Skin of body (tissue), 2 donors: ENCODE results near the gene PRCC. TPM values are rescaled to one million over a fixed set of nuclear protein-coding genes. Genes with fewer than 3 reads are reported as not detected.

Experiments
- DNase-seq: peaks from one replicate; lab custom pipeline; 2025; lab: John Stamatoyannopoulos, UW
- total RNA-seq: library from RNA; depleted of rRNA; stranded (reverse); fragments of >200 nt; gene quantifications from one replicate; pipeline ENCODE4 v1.2.3, GENCODE V29; 2014

PRCC gene
- total RNA-seq, 1 donor from 2014 or later = 25.8 TPM

DNA sequence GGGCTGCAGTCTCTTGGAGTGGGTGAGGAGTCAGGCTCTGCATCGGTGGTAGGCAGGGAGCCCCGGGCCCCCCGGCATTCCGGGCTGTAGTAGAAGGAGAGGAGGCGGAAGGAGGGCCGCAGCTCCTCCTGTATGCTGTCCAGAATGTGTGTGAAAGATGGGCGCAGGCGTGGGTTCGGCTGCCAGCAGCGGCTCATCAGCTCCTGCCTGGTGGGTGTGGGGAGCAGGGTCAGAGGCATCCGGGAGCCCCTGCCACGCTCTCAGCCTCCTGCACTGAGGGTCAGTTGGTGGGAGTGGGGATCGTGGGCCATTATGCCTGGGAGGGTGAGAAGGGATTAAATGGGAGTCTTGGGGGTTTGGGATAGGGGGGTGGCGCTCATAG lies 73.6 kb downstream of the PRCC start:
- DNase-seq = no peak

DNA sequence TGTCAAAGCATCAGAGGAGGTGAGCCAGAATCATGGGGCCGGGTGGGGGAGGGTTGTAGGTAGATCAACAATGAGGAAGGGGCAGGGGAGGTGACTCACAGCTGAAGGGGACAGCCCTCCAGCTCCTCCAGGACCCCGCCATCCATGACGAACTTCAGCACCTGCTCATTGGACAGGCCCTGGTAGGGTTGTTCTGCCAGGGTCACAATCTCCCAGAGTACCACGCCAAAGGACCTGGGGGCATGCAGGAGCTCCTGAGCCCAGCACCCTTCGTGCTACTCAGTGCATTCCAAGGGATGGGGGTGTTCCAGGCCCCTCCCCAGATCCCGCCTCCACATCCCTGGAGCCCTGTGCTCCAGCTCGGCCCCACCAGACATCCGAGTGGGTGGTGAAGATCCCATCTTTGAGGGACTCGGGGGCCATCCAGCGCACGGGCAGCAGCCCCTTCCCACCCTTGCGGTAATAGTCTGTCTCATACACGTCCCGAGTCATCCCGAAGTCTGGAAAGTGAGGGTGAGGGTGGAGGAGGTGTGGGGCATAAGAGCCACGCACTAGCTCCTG lies 74.0 kb downstream of the PRCC start:
- no peak for DNase-seq

DNA sequence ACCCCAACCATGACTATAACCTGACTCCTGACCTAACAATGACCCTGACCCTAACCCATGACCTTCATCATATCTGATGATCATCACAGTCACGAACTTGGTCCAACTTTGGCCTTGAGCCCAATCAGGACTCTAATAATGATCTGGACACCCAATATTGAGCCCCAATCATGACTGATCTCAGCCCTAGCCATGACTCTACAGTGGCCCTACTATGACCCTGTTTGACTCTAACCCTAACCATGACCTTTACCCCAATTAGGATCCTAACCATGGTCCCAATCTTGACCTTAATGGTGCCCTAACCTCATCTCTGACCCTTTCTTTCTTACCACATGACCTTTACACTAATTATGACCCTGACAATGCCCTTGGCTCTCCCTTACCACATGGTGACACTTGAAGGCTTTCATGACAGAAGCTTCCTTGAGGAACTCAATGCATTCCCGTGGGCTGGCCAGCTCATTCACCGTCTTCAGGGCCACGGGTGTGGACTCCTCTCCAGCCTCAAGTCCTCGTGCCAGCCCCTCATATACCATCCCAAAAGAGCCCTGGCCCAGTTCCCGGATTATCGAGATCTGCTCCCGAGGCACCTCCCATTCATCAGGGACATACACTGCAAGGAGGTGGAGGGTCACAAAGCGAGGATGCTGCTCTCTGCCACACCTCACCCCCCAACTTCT lies 75.4 kb downstream of the PRCC start:
- DNase-seq = no peak

DNA sequence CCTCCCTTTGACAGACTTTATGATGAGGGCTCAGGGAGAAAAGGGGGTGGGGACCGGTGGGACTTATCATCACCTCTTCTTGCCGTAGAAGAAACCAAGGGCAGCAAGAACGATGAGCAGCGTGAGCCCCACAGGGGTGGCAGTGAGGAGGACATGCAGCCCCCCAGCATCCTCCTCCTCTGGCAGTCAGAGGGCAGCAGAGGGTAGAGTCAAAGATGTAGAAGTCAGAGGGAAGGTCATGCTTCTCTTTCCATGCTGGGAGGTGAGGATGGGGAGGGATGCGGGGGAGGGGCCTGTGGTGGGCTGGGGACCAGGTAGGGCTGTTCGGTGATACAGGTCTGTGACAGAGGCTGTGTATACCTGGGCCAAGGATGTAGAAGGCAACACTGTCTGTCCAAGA lies 76.8 kb downstream of the PRCC start:
- DNase-seq = no peak

DNA sequence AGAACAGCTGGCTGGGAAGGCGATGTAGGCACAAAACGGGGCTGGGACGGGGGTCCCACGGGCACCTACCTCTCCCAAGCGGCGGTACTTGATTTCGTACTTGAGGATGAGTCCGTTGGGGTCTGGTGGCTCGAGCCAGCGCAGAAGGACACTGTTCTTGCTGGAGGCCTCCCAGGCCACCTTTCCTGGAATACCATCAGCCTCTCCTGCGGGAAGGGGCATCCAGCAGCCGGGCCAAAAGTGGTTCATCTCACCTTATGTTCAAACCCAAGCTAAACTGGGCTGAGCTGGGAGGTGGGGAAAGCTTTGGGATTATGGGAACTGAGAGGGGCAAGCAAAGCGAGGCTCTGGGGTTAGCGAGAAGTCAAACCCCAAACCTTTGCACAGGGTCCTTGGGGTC lies 77.3 kb downstream of the PRCC start:
- no peak for DNase-seq

DNA sequence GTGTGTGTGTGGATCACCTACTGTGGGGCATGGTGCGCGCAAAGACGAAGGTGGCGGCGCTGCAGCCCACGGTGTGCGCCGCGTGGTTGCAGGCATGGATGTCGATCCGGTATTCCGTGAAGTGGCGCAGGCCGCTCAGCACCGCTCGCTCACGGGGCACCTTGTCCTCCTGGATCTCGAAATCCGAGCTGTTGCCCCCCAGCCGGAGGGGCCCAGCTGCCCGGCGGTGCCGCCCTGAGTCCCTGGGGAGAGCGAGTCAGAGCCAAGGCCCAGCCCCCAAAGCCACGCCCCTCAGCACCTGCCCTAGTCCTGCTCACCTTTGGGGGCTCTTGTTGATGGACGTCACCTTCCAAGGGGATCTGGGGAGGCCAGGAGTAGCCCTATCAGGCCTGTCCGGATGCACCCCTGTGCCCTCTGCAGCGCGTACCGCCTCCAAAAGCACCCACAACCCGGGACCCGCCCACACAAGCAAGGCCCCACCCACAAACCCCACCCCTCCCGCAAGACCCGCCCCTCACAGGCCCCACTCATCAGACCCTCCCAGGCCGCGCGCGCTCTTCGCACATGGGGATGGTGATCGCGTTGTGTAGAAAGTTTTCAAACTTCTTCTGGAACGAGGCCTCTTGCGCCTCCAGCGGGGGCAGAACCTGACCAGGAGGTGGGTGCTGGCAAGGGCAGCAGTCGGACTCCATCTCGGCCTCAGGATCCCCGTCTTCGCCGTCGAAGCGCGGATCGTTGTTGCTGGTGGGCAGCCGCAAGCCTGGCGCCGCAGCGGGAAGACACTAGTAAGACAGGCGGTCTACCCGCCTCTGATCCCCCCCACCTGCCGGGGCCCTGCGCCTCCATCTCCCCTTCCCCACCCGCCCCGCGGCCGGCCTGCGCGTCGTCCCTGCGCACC lies 78.0 kb downstream of the PRCC start:
- DNase-seq = no peak

DNA sequence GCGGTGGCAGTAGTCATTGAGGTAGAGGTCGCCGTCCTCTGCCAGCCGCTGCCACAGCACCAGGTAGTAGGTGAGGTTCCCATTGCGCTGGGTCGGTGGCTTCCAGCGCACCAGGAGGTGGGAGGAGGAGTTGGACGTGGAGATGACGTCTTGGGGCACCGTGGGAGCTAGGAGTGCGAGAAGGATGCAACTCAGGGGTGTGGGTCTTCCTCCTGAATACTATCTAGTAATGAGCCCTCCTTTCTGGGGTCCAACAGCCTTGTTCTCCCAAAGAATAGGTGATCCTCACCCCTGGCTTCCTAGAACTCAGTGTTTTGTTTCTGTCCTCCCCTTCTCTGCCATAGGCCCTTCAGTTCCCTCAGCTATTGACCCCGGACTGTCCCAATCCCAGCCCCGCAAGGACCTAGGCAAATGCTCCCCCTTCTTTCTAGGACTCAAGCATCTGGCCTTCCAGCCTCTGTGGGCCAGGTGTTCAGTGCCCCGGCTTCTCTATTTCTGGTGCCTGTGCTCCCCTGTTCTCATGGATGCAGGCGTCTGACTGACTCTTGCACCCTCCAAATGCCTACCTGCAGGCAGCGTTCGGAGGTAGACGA lies 78.7 kb downstream of the PRCC start:
- DNase-seq = no peak

DNA sequence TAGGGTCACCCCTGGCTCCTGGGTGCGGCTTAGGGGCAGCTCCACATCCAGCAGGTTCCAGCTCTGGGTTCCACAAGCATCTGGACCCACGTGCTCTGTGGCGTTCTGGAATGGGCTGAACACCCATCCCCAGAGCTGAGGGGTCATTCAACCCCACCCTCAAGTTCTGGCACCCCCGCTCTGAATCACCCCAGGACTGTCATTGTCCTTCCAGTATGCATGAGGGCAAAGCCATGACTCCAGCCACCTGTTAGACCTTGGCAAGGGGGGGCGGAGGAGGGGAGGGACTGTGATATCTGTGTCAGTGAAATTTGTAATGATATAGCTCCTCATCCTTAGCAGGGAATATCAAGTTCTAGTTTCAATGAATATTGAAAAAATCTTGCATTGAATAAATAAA lies 79.3 kb downstream of the PRCC start:
- no peak for DNase-seq

DNA sequence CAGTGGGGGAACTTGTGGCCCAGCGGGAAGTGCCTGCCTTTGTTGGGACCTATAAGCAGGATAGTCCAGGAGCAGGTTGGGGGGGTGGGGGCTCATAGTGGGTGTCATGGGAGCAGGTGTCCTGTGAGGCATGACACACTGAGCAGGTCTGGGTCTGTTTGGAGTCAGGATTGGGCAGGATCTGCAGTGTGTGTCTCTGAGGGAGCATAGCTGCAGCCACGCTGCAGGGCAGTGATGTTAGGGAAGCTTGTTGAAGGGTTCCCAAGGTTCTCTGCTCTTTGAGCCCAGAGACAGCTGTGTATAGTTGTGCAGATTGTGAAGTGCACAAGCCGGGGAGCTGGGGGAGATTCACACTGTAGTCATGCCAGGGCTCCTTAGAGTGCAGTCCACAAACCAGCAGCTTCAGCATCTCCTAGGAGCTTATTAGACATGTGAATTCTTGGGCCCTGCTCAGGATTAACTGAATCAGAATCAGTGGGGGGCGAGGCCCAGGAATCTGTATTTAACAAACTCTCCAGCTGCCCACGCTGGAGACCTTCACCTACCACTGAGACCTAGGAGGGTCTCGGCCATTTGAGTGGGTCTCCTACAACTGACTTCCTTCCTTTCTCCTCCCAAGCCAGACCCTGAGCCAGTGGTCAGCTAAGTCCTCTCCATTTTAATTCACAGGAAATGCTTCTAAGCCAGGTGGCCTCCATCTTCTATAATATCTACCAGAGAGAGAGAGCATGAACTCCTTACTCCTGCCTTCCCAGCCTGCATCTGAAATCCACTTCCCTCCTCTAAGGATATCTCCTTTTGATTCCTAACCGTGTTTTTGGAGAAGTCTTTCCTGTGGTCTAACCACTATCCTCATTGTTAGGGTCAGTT lies 80.5 kb downstream of the PRCC start:
- no peak for DNase-seq

DNA sequence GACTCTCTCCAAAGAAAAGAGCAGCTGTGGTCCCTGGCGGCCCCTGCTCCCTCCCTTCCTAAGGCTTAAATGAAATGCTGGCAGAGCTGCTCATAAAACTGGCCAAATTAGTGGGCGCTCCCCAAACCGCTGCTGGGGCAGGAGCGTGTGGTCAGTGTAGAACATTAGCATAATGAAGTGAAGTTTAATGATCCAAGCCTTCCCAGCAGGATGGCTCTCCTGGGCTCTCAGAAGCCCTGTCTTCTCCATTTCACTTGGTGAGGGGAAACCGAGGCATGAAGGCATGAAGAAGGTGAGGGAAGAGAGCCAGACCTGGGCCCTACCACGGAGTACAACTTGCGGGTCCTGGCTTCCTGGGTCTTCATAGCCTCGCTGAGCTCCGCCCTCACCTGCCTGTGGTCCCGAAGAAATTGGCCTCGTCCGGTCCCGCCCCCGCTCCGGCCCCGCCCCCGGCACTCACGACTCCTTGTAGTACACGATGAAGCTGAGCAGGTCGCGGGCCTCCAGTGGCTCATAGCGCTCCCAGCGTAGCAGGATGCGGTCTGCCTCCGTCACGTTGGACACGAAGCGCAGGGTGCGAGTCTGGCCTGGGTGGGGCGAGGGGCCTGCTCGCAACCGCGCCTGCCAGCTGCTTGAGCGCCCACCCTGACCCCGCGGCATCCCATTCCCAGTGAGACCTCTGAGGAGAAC lies 81.3 kb downstream of the PRCC start:
- DNase-seq = no peak

DNA sequence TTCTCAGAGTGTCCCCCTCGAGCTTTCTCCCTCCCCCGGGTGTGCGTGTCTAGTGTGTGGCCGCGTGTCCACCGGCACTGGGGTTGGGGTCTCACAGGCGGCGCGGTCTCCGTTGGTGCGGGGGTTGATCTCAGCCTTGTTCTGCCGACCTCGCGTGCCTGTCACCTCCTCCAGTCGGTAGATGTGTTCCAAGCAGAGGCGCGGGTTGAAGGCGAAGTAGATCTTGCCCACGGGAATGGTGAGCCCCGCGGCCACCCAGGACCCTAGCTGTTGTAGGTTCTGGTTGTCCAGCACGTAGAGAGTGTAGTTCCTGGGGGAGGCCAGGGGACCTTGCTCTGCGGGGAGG lies 81.8 kb downstream of the PRCC start:
- no peak for DNase-seq

Other genes with a start within 250 kb of the PRCC start
- 8.6 TPM for gene IQGAP3, start 195.0 kb upstream of the PRCC start, total RNA-seq
- not detected for gene TTC24, start 187.8 kb upstream of the PRCC start, total RNA-seq
- 26.1 TPM for gene NAXE, start 175.8 kb upstream of the PRCC start, total RNA-seq
- 8.7 TPM for gene GPATCH4, start 166.1 kb upstream of the PRCC start, total RNA-seq
- gene HAPLN2, start 148.1 kb upstream of the PRCC start, total RNA-seq = 0.20 TPM
- gene BCAN, start 125.4 kb upstream of the PRCC start, total RNA-seq = 2.1 TPM
- gene NES, start 90.1 kb upstream of the PRCC start, total RNA-seq = 54.7 TPM
- gene CRABP2, start 62.0 kb upstream of the PRCC start, total RNA-seq = 72.5 TPM
- 13.1 TPM for gene METTL25B, start 39.1 kb upstream of the PRCC start, total RNA-seq
- gene ISG20L2, start 38.8 kb upstream of the PRCC start, total RNA-seq = 6.6 TPM
- gene MRPL24, start 26.4 kb upstream of the PRCC start, total RNA-seq = 35.5 TPM
- gene HDGF, start 15.9 kb upstream of the PRCC start, total RNA-seq = 89.2 TPM
- 0.89 TPM for gene SH2D2A, start 49.3 kb downstream of the PRCC start, total RNA-seq
- gene INSRR, start 91.6 kb downstream of the PRCC start, total RNA-seq = under 0.01 TPM
- gene NTRK1, start 93.3 kb downstream of the PRCC start, total RNA-seq = 0.20 TPM
- 5.5 TPM for gene PEAR1, start 126.2 kb downstream of the PRCC start, total RNA-seq
- 0.20 TPM for gene LRRC71, start 153.1 kb downstream of the PRCC start, total RNA-seq